Endothelial cell of umbilical vein (primary cell): Measurements from ENCODE around the gene DNAJC8. TPM values are rescaled to one million over a fixed set of nuclear protein-coding genes. Genes with fewer than 3 reads are reported as not detected.

ENCODE experiments used
- BruUV-seq: library from RNA; stranded (reverse); fragments of 400-500 nt; replicated peaks from 2 replicates; lab custom pipeline; 2021; lab: Mats Ljungman, UMichigan
- CTCF ChIA-PET: fragments of 300-600, 350-600 bp; sonication (Branson Sonifier 250); formaldehyde crosslinking; loops from one replicate; lab custom pipeline; 2021; ENCODE audit warnings: antibody characterized with exemption, inconsistent platforms; lab: Charles Lee
- POLR2A ChIA-PET: fragments of 300-600, 350-600 bp; sonication (Branson Sonifier 250); formaldehyde crosslinking; loops from one replicate; lab custom pipeline; 2021; ENCODE audit warnings: antibody characterized with exemption, inconsistent platforms; lab: Charles Lee
- DNase-seq: peaks from one replicate; pipeline ENCODE4 v3.0.0-alpha.2; 2011; ENCODE audit warnings: low read depth, low spot score
- FAIRE-seq: peaks from 2 replicates; lab custom pipeline; 2011; peaks lifted over from hg19 to GRCh38; lab: Jason Lieb, UNC
- H2AFZ ChIP-seq: 2 replicates; pipeline ENCODE4 v1.6.0; 2012; ENCODE audit warnings: low read depth, low read length, control low read depth, inconsistent platforms
- H3K27ac ChIP-seq: 2 replicates; pipeline ENCODE4 v1.5.1; 2011; ENCODE audit warnings: low read depth, mild to moderate bottlenecking, control low read depth, low read length, moderate library complexity; ENCODE audit not compliant: insufficient read depth
- H3K27me3 ChIP-seq, 2 experiments: 2 replicates each; pipeline versions ENCODE4 v1.6.0 to v1.6.1; 2011; ENCODE audit warnings: low read length in 2 of 2, mixed read lengths in 1 of 2; ENCODE audit not compliant: control insufficient read depth in 2 of 2, insufficient read depth in 2 of 2
- H3K36me3 ChIP-seq, 2 experiments: 2 replicates in 1 of 2; 3 replicates in 1 of 2; pipeline ENCODE4 v1.5.1; 2011; ENCODE audit warnings: low read length in 2 of 2, mild to moderate bottlenecking in 1 of 2, moderate library complexity in 1 of 2; ENCODE audit not compliant: control insufficient read depth in 2 of 2, insufficient read depth in 2 of 2; ENCODE audit errors: extremely low read depth in 1 of 2
- H3K4me1 ChIP-seq: 3 replicates; pipeline ENCODE4 v1.5.1; 2011; ENCODE audit warnings: mild to moderate bottlenecking, low read length; ENCODE audit not compliant: control insufficient read depth, insufficient read depth; ENCODE audit errors: extremely low read depth
- H3K4me2 ChIP-seq: 2 replicates; pipeline ENCODE4 v1.6.1; 2011; ENCODE audit warnings: low read length, control low read depth, mixed read lengths; ENCODE audit not compliant: insufficient read depth
- H3K4me3 ChIP-seq, 3 experiments: fragments of 200-600 bp in 1 of 3; sonication (generic), shearing (Covaris generic) in 1 of 3; replicated peaks in 1 of 3; 2 replicates each; pipeline ENCODE4 v1.5.1; 2011 to 2016; ENCODE audit warnings: control low read depth in 3 of 3, low read length in 3 of 3, mild to moderate bottlenecking in 2 of 3, inconsistent platforms in 1 of 3, low read depth in 1 of 3, moderate library complexity in 1 of 3; ENCODE audit not compliant: insufficient read depth in 1 of 3
- H3K79me2 ChIP-seq: 2 replicates; pipeline ENCODE4 v1.6.0; 2012; ENCODE audit warnings: low read length, inconsistent platforms; ENCODE audit not compliant: control insufficient read depth, insufficient read depth
- H3K9ac ChIP-seq: replicated peaks from 2 replicates; pipeline ENCODE3; 2011; ENCODE audit warnings: low read length, control low read depth; ENCODE audit not compliant: insufficient read depth; ENCODE audit errors: extremely low read depth
- H3K9me1 ChIP-seq: replicated peaks from 3 replicates; pipeline ENCODE4 v1.6.0; 2011; ENCODE audit warnings: mild to moderate bottlenecking, low read length; ENCODE audit not compliant: control insufficient read depth, insufficient read depth; ENCODE audit errors: extremely low read depth
- H3K9me3 ChIP-seq: replicated peaks from 2 replicates; pipeline ENCODE4 v1.5.1; 2012; ENCODE audit warnings: low read length, inconsistent platforms; ENCODE audit not compliant: control insufficient read depth, insufficient read depth
- H4K20me1 ChIP-seq: replicated peaks from 2 replicates; pipeline ENCODE3; 2011; ENCODE audit warnings: mild to moderate bottlenecking, low read length; ENCODE audit not compliant: control insufficient read depth, insufficient read depth; ENCODE audit errors: extremely low read depth
- EZH2 ChIP-seq: IDR thresholded peaks from 2 replicates; pipeline ENCODE4 v1.6.1; 2012; ENCODE audit warnings: borderline replicate concordance, low read depth, mild to moderate bottlenecking, moderate library complexity, low read length, inconsistent platforms; ENCODE audit not compliant: severe bottlenecking
- FOS ChIP-seq: IDR thresholded peaks from 2 replicates; pipeline ENCODE4 v1.6.1; 2011; ENCODE audit warnings: mild to moderate bottlenecking, low read length, moderate library complexity, borderline replicate concordance; ENCODE audit not compliant: insufficient read depth
- GATA2 ChIP-seq: IDR thresholded peaks from 2 replicates; pipeline ENCODE4 v1.7.0; 2011; ENCODE audit warnings: low read depth, mild to moderate bottlenecking, moderate library complexity, mixed read lengths, low read length; ENCODE audit not compliant: insufficient read length, insufficient read depth
- JUN ChIP-seq: IDR thresholded peaks from 2 replicates; pipeline ENCODE4 v1.6.1; 2011; ENCODE audit warnings: borderline replicate concordance, low read depth; ENCODE audit not compliant: insufficient read length, insufficient read depth
- MYC ChIP-seq: IDR thresholded peaks from one replicate; pipeline ENCODE4 v1.6.1; 2011; ENCODE audit warnings: mild to moderate bottlenecking, low read depth, low read length
- POLR2A ChIP-seq: IDR thresholded peaks from 2 replicates; pipeline ENCODE4 v1.6.1; 2012; ENCODE audit warnings: low read depth, mild to moderate bottlenecking, control low read depth, low read length
- POLR2AphosphoS5 ChIP-seq: IDR thresholded peaks from 2 replicates; pipeline ENCODE4 v1.6.1; 2012; ENCODE audit warnings: low read depth, mild to moderate bottlenecking, control low read depth, low read length, moderate library complexity; ENCODE audit not compliant: insufficient read depth
- dilution Hi-C: fragments of 300-500 bp; cut with MboI; formaldehyde crosslinking; loops from one replicate; pipeline ENCODE4 v1.15.0; 2019; ENCODE audit warnings: low sequenced_read_pairs; ENCODE audit not compliant: extremely low pct_ligation_motif_present
- intact Hi-C: fragments of 100-400 bp; cut with micrococcal nuclease; formaldehyde crosslinking; loops from one replicate; pipeline ENCODE4 v1.10.0; 2022
- polyA plus RNA-seq, 4 experiments: library from polyadenylated mRNA; depleted of rRNA in 3 of 4; stranded (reverse) in 3 of 4; unstranded in 1 of 4; fragments of >200 nt; gene quantifications; 2 replicates each; pipeline versions ENCODE4 v1.2.1 to v1.2.3, GENCODE V29; 2011 to 2012; ENCODE audit warnings: missing spikeins in 1 of 4
- total RNA-seq: library from RNA; stranded (reverse); gene quantifications from 2 replicates; pipeline ENCODE4 v1.2.3, GENCODE V29; 2021
- TF ChIP-seq, protein P1 (sequence below): IDR thresholded peaks from 2 replicates; pipeline ENCODE4 v1.6.1; 2011; ENCODE audit not compliant: insufficient read depth, insufficient read length
- TF ChIP-seq, protein P2 (sequence below), 2 donors: IDR thresholded peaks; 1 replicate in 1 of 2; 2 replicates in 1 of 2; pipeline ENCODE4 v1.5.1; 2011; ENCODE audit warnings: low read length in 2 of 2, mild to moderate bottlenecking in 2 of 2, moderate library complexity in 2 of 2, control low read depth in 1 of 2, inconsistent platforms in 1 of 2, low read depth in 1 of 2; ENCODE audit not compliant: insufficient read depth in 1 of 2; ENCODE audit errors: extremely low read depth in 1 of 2

DNAJC8 gene
- total and polyA plus RNA-seq, 2 donors (not counting 3 experiments of a cell fraction or from before 2014, with no cell fraction given): 71.0 to 106 TPM

DNA sequence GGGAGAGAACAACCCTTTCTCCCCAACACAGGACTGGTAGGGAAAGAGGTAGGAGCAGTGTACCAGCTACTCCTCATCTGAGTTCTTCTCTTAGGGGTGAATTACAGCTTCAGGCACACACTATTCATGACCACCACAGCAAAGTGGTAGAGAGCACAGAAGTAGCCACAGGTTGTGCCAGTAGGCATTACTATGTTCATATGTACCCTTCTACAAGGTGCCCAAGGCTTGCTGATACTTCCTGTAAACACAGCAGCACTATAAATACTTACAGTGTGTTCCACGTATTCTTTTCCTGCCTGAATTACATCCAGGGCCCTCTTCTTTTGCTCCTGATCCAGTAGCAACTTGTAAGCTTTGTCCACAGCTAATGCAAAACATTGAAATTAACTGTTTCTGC, 23.1 kb downstream of the DNAJC8 start:
- FAIRE-seq: no peak
- CTCF ChIA-PET: interaction anchor here (0.6 to 7.9 kb wide), 41 partner anchors 8 to 393 kb away, joined by 3 to 397 read pairs (median 5); partner anchors contain the start of gene EYA3

More for the DNA sequence above, 23.1 kb downstream of the DNAJC8 start:
- H3K79me2 ChIP-seq: peaks cover 3% of the 10 kb centered on the region
- H3K27ac ChIP-seq: no peak overlapping the region
- POLR2A ChIA-PET: interaction anchor here (1.6 kb wide), 1 partner anchor 118 kb away, joined by 4 read pairs; no protein-coding TSS in a partner anchor
- H3K4me2 ChIP-seq: no peak overlapping the region
- no peak overlapping the region for H2AFZ ChIP-seq
- no peaks in the 10 kb centered on the region for H4K20me1 ChIP-seq
- intact Hi-C loops (loop anchor here (1.0 to 10.0 kb wide), 4 partner anchors 118 to 351 kb away; no protein-coding TSS in a partner anchor), dilution Hi-C loops (no loop called here)
- H3K4me1 ChIP-seq: no peaks in the 10 kb centered on the region
- peaks cover 9 to 10% of the 10 kb centered on the region in 2 experiments for H3K36me3 ChIP-seq
- no peak overlapping the region for H3K4me3 ChIP-seq
- no peak for DNase-seq
- no TSS peak for BruUV-seq
- TF ChIP-seq EZH2: no peak
- no peak for TF ChIP-seq POLR2A
- TF ChIP-seq, protein P1, sequence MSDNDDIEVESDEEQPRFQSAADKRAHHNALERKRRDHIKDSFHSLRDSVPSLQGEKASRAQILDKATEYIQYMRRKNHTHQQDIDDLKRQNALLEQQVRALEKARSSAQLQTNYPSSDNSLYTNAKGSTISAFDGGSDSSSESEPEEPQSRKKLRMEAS: no peak
- no peak for TF ChIP-seq MYC
- TF ChIP-seq GATA2: no peak
- TF ChIP-seq FOS: no peak
- no peak for TF ChIP-seq JUN
- TF ChIP-seq, protein P2, sequence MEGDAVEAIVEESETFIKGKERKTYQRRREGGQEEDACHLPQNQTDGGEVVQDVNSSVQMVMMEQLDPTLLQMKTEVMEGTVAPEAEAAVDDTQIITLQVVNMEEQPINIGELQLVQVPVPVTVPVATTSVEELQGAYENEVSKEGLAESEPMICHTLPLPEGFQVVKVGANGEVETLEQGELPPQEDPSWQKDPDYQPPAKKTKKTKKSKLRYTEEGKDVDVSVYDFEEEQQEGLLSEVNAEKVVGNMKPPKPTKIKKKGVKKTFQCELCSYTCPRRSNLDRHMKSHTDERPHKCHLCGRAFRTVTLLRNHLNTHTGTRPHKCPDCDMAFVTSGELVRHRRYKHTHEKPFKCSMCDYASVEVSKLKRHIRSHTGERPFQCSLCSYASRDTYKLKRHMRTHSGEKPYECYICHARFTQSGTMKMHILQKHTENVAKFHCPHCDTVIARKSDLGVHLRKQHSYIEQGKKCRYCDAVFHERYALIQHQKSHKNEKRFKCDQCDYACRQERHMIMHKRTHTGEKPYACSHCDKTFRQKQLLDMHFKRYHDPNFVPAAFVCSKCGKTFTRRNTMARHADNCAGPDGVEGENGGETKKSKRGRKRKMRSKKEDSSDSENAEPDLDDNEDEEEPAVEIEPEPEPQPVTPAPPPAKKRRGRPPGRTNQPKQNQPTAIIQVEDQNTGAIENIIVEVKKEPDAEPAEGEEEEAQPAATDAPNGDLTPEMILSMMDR (IDR thresholded peaks at IDR 0.05; ENCODE audit: extremely low read depth in 1 of 2, insufficient read depth in 1 of 2, low read depth in 1 of 2, low read length in 2 of 2): no peak
- no peak for TF ChIP-seq POLR2AphosphoS5
- H3K9me1 ChIP-seq: no peaks in the 10 kb centered on the region
- H3K9me3 ChIP-seq: no peaks in the 10 kb centered on the region
- no peak overlapping the region for H3K9ac ChIP-seq
- no peaks in the 10 kb centered on the region for H3K27me3 ChIP-seq
